Uterus (tissue), 2 donors: ENCODE measurements around the gene ADAMTS20.

Source experiments
- CTCF ChIP-seq, 4 experiments: fragments of 200-600 bp in 2 of 4; fragments of 450-650 bp in 2 of 4; sonication (generic) in 2 of 4; IDR thresholded peaks; one replicate each; pipeline ENCODE4 v1.5.1; 2016 to 2019; ENCODE audit warnings: antibody characterized with exemption in 4 of 4, mild to moderate bottlenecking in 2 of 4, moderate library complexity in 1 of 4
- POLR2A ChIP-seq, 2 donors: fragments of 450-650 bp; IDR thresholded peaks; one replicate each; pipeline ENCODE4 v1.6.1; 2016; ENCODE audit warnings: antibody characterized with exemption in 2 of 2, mild to moderate bottlenecking in 1 of 2, moderate library complexity in 1 of 2

DNA sequence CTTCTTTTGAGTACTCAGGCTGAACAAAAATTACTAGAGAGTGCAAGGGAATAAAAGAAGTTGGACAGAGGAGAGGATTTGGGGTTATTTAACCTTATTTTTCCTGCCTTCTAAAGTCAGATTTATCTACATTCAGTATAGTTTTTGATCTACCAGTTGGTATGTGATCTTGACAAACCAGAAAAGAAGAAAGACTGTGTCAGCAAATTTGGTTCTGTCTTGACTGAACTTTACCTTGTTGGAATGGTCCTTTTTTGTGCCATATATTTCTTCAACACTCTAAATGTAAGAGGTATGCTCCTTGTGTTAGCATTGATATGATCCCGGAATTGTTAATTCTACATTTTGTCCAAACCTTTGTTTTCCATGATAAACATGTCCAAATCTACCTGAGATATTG lies 47.7 kb upstream of the ADAMTS20 start:
- TF ChIP-seq POLR2A (IDR thresholded peaks at IDR 0.05) = no peak
- TF ChIP-seq CTCF (IDR thresholded peaks at IDR 0.05) = no peak
